Measurements from ENCODE around the gene RTN4R. TPM values are rescaled to one million over a fixed set of nuclear protein-coding genes. Genes with fewer than 3 reads are reported as not detected.

The RTN4R gene
- total and polyA plus RNA-seq, 9 of the 15 experiments (the other 6 are each of a cell fraction or from before 2014, with no cell fraction given) = 0.04 to 2.8 (median 1.4) TPM; not detected in 3

DNA sequence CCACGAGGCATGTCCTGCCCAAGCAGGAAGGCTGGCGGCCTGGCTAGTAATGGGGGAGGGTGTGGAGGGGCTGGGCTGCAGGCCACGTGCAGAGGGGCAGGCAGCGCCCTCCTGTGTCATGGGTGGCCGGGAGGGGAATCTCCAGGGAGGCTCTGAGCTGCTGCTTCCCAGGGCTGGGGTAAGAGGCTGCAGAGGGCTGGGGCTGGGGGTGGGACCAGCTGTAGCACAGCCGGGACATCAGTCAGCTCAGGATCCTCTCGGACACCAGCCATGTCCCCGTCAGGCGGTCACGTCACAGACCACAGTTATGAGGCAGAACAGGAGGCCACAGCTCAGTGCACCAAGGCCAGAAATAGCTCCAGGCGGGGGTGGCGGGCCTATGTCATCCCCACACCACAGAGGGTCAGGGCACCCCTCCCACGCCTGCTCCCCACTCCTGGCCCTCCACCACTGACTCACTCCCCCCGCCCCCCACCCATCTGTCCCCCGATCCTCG lies 21.1 kb downstream of the RTN4R start (continued):
- TF ChIP-seq, protein P1, sequence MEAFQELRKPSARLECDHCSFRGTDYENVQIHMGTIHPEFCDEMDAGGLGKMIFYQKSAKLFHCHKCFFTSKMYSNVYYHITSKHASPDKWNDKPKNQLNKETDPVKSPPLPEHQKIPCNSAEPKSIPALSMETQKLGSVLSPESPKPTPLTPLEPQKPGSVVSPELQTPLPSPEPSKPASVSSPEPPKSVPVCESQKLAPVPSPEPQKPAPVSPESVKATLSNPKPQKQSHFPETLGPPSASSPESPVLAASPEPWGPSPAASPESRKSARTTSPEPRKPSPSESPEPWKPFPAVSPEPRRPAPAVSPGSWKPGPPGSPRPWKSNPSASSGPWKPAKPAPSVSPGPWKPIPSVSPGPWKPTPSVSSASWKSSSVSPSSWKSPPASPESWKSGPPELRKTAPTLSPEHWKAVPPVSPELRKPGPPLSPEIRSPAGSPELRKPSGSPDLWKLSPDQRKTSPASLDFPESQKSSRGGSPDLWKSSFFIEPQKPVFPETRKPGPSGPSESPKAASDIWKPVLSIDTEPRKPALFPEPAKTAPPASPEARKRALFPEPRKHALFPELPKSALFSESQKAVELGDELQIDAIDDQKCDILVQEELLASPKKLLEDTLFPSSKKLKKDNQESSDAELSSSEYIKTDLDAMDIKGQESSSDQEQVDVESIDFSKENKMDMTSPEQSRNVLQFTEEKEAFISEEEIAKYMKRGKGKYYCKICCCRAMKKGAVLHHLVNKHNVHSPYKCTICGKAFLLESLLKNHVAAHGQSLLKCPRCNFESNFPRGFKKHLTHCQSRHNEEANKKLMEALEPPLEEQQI (IDR thresholded peaks at IDR 0.05) = no peak
- peak; percentile 54; the same call in 1 of the 2 replicates for TF ChIP-seq JUND (IDR thresholded peaks at IDR 0.05; ENCODE audit: borderline replicate concordance, low read depth, low read length)
- TF ChIP-seq JUND (tag; IDR thresholded peaks at IDR 0.05; ENCODE audit: borderline replicate concordance, low read depth, low read length) = no peak
- 0 out of 2 replicates have a peak, but pooled peaks have one; percentile 20 for TF ChIP-seq SMAD4 (CRISPR knock-in tag; conservative IDR thresholded peaks at IDR 0.05)
- TF ChIP-seq NR2C1 (IDR thresholded peaks at IDR 0.05) = no peak
- TF ChIP-seq NR2C1 (tag; IDR thresholded peaks at IDR 0.05) = no peak
- no peak for TF ChIP-seq ATF1 (CRISPR knock-in tag; IDR thresholded peaks at IDR 0.05)
- TF ChIP-seq ATF1 (tag; IDR thresholded peaks at IDR 0.05) = peak; percentile 73
- TF ChIP-seq FOXJ2 (tag; IDR thresholded peaks at IDR 0.05) = no peak
- TF ChIP-seq ZNF507 (tag; conservative IDR thresholded peaks at IDR 0.05) = no peak
- TF ChIP-seq TEAD1 (CRISPR knock-in tag; IDR thresholded peaks at IDR 0.05) = no peak
- TF ChIP-seq, protein P2, sequence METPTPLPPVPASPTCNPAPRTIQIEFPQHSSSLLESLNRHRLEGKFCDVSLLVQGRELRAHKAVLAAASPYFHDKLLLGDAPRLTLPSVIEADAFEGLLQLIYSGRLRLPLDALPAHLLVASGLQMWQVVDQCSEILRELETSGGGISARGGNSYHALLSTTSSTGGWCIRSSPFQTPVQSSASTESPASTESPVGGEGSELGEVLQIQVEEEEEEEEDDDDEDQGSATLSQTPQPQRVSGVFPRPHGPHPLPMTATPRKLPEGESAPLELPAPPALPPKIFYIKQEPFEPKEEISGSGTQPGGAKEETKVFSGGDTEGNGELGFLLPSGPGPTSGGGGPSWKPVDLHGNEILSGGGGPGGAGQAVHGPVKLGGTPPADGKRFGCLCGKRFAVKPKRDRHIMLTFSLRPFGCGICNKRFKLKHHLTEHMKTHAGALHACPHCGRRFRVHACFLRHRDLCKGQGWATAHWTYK (CRISPR knock-in tag; IDR thresholded peaks at IDR 0.05) = 0 out of 2 replicates have a peak, but pooled peaks have one; percentile 15
- TF ChIP-seq CBFA2T3 (IDR thresholded peaks at IDR 0.05) = peak; percentile 14; the same call in 1 of the 2 replicates
- TF ChIP-seq SLC30A9 (CRISPR knock-in tag; IDR thresholded peaks at IDR 0.05) = no peak
- peak; percentile 79 for TF ChIP-seq BHLHE40 (IDR thresholded peaks at IDR 0.05; ENCODE audit: low read length)
- no peak for TF ChIP-seq CHCHD3 (CRISPR knock-in tag; IDR thresholded peaks at IDR 0.05)
- TF ChIP-seq ZSCAN29 (IDR thresholded peaks at IDR 0.05) = no peak
- TF ChIP-seq ELF4 (CRISPR knock-in tag; IDR thresholded peaks at IDR 0.05) = peak; percentile 40; the same call in 1 of the 2 replicates
- no peak for TF ChIP-seq ESRRB (CRISPR knock-in tag; IDR thresholded peaks at IDR 0.05; ENCODE audit: borderline replicate concordance)
- TF ChIP-seq, protein P3, sequence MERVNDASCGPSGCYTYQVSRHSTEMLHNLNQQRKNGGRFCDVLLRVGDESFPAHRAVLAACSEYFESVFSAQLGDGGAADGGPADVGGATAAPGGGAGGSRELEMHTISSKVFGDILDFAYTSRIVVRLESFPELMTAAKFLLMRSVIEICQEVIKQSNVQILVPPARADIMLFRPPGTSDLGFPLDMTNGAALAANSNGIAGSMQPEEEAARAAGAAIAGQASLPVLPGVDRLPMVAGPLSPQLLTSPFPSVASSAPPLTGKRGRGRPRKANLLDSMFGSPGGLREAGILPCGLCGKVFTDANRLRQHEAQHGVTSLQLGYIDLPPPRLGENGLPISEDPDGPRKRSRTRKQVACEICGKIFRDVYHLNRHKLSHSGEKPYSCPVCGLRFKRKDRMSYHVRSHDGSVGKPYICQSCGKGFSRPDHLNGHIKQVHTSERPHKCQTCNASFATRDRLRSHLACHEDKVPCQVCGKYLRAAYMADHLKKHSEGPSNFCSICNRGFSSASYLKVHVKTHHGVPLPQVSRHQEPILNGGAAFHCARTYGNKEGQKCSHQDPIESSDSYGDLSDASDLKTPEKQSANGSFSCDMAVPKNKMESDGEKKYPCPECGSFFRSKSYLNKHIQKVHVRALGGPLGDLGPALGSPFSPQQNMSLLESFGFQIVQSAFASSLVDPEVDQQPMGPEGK (CRISPR knock-in tag; IDR thresholded peaks at IDR 0.05; ENCODE audit: borderline replicate concordance) = no peak
- TF ChIP-seq PHF8 (IDR thresholded peaks at IDR 0.05; ENCODE audit: borderline replicate concordance, low read length) = no peak
- no peak; the same call in 1 of the 2 replicates for TF ChIP-seq ZNF41 (CRISPR knock-in tag; conservative IDR thresholded peaks at IDR 0.05)
- TF ChIP-seq, protein P4, sequence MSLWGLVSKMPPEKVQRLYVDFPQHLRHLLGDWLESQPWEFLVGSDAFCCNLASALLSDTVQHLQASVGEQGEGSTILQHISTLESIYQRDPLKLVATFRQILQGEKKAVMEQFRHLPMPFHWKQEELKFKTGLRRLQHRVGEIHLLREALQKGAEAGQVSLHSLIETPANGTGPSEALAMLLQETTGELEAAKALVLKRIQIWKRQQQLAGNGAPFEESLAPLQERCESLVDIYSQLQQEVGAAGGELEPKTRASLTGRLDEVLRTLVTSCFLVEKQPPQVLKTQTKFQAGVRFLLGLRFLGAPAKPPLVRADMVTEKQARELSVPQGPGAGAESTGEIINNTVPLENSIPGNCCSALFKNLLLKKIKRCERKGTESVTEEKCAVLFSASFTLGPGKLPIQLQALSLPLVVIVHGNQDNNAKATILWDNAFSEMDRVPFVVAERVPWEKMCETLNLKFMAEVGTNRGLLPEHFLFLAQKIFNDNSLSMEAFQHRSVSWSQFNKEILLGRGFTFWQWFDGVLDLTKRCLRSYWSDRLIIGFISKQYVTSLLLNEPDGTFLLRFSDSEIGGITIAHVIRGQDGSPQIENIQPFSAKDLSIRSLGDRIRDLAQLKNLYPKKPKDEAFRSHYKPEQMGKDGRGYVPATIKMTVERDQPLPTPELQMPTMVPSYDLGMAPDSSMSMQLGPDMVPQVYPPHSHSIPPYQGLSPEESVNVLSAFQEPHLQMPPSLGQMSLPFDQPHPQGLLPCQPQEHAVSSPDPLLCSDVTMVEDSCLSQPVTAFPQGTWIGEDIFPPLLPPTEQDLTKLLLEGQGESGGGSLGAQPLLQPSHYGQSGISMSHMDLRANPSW (CRISPR knock-in tag; IDR thresholded peaks at IDR 0.05) = peak; percentile 91

All from K562 (cell line).